Activated naive CD4-positive, alpha-beta T cell treated with anti-CD3 and anti-CD28 coated beads, Interleukin-2, amount 50 U/mL, for 16 hours (primary cell): Measurements from ENCODE around the gene B3GNT9.

Experiments
- DNase-seq: peaks from one replicate; pipeline ENCODE4 v3.0.0-alpha.2; 2020

The B3GNT9 gene, protein sequence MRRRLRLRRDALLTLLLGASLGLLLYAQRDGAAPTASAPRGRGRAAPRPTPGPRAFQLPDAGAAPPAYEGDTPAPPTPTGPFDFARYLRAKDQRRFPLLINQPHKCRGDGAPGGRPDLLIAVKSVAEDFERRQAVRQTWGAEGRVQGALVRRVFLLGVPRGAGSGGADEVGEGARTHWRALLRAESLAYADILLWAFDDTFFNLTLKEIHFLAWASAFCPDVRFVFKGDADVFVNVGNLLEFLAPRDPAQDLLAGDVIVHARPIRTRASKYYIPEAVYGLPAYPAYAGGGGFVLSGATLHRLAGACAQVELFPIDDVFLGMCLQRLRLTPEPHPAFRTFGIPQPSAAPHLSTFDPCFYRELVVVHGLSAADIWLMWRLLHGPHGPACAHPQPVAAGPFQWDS

DNA sequence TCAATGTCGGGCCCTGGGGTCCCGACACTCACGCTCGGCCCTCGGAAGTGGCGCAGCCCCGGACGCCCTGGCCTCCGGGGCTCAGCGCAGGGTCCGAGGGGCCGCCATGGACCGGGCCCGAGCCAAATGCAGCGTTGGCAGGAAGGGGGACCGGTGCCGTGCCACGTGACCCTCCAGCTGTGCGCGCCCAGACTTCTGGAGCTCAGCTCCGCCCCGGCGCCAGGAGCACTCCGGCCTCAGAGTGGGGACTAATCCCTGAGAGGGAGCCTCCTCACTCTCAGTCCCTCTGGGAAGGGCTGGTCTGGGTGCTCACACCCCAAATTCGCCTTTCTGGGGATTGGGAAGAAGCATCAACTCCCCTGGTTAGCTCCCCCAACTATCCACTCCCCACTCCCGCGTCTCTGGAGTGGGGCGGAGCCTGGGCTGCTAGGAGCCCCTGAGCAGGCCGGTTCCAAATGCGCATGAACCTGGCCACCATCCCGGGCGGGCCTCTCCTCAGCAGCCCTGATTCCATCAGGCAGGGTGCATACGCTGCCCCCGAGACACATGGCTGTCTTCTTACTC lies at the start of gene B3GNT9:
B3GNT9 (minus strand) TSS at position 166 of the 564 bp plus-strand sequence. CDS start 513 bp downstream, outside the sequence.
- no peak for DNase-seq

DNA sequence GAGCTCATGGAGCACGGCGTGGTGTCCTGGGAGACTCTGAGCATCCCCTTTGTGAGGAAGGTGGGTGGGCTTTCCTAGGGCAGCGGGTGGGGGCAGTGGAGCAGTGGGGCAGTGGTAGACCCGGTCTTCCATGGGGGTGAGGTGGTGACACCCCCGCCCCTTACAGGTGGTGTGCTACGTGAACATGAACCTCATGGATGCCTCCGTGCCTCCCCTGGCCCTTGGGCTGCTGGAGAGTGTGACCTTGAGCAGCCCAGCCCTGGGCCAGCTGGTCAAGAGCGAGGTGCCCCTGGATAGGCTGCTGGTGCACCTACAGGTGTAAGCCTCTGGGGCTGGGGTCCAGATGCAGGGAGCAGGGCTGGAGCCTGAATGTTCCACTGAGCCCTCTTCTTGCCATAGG lies 49.7 kb upstream of the B3GNT9 start:
- DNase-seq, result no peak

DNA sequence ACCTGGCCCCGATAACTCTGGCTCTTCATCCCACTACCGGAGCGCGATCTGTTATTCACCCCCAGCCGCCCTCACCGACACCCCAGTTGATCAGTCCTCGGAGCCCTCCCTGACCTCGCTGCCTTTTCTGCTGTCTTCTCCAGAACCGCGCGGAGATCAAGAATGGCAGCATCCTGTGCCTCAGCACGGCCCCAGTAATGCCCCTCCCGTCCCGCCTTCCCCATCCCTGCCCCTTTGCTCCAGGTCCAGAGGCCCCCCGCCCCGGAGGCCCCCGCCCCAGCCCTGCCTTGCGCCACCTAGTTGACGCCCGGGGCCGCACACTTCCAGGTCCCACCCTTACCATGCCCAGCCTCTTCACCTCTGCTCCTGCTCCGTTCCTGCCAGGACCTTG lies 49.0 kb upstream of the B3GNT9 start:
- DNase-seq, result no peak

DNA sequence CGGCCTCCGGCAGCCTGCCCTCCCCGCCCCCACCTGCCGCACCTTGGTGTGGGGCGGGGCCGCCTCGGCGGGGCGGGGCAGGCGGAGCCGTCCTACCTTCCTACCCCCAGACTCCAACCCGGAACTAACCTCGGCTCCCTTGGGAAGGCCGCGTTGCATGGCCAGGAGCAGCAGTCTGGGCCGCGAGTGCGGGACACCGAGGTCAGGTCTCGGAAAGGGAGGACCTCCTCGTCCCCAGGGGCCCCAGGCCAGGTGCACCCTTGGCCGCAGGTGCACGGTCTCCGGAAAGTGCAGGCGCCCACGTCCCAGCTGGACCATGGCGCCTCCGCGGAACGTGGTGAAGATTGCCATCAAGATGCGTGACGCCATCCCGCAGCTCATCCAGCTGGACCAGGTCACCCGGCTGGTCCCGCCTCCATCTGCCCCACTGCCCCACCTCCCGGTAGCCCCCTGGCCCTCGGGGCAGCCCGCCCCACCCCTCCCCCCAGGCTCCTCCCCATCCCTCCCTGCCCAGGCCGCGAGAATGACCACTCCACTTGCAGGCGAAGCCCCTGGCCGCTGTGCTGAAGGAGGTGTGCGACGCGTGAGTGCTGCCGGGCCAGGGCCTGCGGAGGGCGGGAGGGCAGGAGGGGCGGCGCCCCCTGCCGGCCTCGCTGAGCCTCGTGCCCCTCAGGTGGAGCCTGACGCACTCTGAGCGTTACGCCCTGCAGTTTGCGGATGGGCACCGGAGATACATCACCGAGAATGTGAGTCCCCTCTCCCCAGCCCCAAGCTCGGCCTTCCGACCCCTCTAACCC lies 48.4 kb upstream of the B3GNT9 start, which contains the start of gene ELMO3:
ELMO3 (plus strand) TSS at position 121 of the 797 bp plus-strand sequence; CDS start at position 317, 196 bp downstream.
- DNase-seq, result no peak

DNA sequence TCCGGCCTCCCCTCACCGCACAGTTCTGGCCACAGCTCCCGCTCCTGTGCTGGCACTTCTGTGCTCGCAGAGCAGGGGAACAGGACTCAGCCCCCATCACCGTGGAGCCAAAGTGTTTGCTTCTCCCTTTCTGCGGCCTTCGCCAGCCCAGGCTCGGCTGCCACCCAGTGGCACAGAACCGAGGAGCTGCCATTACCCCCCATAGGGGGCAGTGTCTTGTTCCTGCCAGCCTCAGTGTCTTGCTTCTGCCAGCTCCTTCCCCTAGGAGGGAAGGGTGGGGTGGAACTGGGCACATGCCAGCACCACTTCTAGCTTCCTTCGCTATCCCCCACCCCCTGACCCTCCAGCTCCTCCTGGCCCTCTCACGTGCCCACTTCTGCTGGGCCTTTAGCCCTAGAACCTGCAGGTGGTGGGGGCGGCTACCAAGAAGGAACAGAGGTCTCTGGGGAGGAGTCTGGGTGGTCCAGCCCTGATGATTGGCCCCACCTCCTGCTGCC lies 47.5 kb upstream of the B3GNT9 start:
- DNase-seq, result no peak

DNA sequence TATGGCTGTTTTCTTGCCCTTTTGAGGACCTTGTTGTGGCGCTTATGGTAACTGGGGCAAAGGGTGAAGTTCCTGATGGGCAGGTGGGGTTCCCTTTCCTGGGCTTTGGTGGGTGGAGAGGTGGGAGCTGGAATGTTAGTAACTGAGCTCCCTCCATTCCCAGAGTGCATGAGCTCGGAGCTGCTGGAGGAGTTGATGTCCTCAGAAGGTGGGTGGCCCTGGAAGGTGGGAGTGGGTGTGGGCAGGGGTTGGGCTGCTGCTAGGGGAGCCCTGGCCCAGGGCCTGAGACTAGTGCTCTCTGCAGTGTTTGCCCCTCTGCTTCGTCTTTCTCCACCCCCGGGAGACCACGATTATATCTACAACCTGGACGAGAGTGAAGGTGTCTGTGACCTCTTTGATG lies 46.9 kb upstream of the B3GNT9 start:
- no peak for DNase-seq

DNA sequence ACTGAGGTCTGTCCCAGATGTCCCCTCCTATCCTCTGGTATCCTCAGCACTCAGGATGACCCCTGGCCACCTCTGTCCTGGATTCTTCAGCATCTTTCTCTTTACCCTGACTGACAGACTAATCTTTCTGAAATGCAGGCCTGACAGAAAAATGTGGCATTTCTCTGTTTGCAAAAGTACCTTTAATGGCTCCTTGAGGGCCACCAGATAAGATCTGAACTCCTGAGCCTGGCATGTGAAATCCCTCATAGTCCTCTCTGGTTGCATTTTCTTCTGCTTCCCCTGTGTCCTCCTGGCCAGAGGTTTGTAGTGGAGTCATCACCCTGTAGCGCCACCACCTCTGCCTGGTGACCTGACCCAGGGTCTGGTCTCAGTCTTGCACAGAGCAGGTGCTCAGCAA lies 46.1 kb upstream of the B3GNT9 start:
- no peak for DNase-seq

DNA sequence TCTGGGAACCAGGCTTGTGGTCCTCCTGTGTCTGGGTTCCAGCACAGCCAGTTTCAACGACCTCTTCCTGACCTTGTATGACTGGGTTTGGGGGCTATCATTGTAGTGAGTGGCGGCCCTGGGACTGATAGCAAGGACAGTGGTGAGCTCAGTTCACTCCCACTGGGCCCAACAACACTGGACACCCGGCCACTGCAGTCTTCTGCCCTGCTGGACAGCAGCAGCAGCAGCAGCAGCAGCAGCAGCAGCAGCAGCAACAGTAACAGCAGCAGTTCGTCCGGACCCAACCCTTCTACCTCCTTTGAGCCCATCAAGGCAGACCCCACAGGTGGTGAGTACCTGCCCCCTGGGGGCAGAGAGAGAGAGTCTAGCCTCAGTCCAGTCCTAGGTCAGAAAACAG lies 44.9 kb upstream of the B3GNT9 start:
- DNase-seq, result no peak

DNA sequence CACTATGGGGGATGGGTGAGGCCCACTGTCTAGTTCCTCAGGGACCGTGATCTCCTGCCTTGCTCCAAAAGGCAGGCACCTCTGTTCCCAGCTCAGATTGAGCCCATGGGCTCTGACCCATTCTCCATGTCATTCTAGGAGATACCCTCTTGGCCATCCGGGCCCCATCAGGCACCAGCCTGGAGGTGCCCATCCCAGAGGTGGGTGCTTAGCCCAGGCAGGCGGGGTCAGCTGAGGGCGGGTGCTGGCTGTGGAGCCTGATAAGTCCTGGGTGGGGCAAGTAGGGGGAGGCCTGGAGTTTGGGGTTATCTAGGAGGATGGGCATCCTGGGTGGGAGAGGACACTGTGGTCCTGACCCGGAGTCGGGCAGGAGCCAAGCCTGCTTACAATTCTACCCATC lies 43.5 kb upstream of the B3GNT9 start:
- no peak for DNase-seq

DNA sequence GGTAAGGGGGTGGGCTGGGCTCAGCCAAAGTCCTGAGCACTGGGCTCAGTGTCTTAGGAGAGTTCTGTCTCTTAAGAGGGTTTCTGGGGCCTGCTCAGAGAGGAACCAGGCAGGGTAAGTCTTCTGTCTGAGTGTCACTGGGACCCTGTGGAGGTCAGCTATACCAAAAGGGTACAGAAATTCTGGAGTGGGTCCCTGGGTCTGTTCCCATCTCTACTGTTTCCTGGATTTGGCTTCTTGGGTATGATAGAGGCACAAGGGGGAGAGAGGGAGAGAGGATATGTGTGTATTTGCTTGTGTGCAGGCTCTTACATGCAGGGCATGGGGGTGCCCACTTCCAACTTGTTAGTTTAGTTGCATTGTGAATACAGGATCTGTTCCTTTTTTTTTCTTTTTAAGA lies 42.7 kb upstream of the B3GNT9 start:
- no peak for DNase-seq

DNA sequence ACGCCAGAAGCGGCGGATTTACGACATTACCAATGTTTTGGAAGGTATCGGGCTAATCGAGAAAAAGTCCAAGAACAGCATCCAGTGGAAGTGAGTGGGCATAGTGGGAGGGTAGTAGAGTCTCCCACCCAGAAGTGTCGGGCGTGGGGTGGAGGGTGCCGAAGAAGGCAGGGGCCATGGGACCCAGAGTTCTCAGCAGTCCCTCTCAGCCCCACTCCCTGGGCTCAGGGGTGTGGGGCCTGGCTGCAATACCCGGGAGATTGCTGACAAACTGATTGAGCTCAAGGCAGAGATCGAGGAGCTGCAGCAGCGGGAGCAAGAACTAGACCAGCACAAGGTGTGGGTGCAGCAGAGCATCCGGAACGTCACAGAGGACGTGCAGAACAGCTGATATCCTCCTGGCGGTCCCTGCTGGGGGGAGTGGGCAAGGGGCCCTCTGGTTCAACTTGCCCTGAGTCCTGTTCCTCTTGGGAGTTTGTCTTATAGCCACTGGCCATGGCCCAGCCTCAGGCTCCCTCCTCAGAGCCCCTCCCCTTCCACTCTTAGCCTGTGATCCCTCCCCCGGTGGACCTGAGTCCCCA lies 42.1 kb upstream of the B3GNT9 start:
- no peak for DNase-seq

DNA sequence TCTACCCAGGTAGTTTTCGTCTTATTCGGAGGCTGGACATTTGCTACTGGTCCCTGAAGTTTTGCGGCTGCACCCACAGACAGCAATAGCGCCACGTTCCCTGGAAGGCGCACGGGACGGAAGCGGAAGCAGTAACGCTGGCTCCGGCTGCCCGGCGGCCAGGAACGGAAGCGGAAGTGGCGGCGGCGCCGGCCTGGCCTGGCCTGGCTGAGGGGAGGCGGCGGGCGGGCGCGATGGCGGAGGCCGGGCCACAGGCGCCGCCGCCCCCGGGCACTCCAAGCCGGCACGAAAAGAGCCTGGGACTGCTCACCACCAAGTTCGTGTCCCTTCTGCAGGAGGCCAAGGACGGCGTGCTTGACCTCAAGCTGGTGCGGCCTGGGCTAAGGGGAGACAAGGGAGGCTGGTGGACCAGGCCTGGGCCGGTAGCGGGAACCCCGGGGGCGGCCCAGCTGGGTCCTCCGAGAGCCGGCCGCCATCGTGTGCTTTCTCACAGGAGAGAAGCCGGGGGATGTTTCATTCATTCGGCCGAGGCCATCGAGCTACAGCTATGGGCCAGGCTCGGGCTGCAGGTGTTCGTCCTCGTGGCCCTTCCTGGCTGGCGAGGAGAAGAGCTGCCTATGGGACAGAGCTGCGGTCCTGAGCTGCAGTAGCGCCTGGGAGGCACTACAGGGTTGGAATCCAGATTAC lies 41.3 kb upstream of the B3GNT9 start, which contains the start of gene E2F4:
E2F4 (plus strand) TSS at position 161 of the 687 bp plus-strand sequence; CDS start at position 234, 73 bp downstream.
- peak; percentile 86 for DNase-seq

DNA sequence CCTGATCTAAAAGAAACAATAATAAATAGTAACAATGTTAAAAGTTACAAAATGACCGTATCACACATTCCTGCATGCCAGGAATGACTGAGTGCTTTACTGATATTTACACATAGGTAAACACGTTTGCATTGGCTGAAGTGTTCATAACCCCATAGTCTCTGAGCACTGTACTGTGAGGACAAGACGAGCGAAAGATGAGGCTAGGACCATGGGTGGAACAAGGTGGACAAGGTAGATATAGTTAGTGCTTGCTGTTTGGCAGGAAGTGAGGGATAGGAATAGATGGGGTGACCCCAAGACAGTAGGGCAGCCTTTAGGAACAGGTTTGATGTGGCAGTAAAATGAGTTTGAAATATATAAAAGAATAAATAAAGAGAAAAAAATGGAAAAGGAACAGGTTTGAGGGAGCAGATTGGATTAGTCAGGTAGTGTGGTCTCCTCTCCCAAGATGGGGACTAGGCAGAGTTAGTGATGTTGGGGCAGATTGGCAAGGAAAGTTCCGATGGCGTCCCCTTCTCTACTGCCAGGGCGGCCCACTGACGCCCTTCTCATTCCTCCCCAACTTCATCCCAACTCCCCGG lies 40.7 kb upstream of the B3GNT9 start:
- no peak for DNase-seq

DNA sequence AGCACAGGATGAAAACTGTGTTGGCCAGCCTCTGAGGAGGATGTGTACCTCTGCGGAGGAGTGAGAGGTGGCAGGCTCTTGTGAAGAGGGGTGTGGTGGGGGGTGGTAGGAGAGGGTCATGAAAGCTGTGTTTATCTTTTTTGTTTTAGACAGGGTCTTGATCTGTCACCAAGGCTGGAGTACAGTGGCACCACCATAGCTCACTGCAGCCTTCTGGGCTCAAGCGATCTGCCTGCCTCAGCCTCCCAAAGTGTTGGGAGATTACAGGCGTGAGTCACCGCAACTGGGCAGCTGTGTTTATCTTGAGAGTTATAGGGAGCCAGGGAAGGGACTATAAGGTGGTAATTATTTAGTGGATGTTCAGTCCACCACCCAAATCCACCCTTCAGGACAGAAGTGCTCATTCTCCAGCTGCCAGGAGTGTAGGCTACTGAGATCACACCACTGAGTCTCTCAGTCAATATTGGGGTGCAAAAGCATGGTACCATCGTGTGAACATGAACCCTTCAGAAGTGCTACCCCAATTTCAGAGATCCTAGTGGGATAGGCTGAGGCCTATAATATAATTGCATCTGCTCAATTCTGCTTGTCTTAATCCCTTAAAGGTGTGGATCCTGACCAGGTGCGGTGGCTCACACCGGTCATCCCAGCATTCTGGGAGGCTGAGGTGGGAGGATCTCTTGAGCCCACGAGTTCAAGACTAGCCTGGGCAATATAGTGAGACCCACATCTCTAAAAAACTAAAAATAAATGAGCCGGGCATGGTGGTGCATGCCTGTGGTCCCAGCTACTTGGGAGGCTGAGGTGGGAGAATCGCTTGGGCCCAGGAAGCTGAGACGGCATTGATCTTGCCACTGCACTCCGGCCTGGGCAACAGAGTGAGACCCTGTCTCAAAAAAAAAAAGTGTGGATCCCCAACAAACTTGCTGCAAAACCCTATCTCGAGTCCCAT lies 39.9 kb upstream of the B3GNT9 start:
- no peak for DNase-seq

DNA sequence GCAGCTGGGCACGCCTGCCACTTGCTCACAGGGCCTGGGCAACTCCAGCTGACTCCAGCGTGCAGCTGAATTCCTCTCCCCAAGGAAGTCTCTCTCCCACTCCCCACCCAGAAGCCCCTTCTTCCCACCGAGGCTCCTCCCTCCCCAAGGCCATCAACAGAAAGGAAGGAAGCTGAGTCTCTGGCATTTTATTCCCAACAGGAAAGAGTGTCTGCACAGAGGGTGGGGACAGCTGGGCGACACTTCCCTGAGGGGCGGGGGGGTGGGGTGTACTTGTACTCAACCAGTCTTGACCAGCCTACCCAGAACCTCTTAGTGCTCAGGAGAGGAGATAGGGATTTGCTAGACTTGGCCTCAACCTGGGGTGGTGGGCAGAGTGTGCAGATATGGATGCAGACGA lies 39.2 kb upstream of the B3GNT9 start, which contains the start of gene EXOC3L1:
EXOC3L1 (minus strand) TSS at position 96 of the 400 bp plus-strand sequence. CDS start 460 bp downstream, outside the sequence.
- DNase-seq, result no peak

DNA sequence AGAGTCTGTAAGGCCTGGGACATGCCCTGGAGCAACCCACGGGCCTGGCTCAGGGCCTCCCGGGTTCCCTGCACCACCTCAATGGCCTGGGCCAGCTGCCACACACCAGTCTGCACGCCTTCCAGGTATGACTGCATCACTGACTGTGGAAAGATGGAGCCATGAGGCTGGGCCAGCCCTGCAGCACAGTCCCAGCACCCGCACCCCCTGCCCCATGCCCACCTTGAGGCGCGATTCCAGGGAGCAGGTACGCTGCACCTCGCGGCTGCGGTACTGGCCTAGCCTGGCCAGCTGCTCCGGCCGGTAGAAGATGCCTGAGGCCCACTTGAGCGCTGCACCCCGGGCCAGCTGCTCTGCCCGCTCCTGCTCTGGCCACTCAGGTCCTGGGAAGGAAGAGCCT lies 38.0 kb upstream of the B3GNT9 start:
- DNase-seq, result no peak

DNA sequence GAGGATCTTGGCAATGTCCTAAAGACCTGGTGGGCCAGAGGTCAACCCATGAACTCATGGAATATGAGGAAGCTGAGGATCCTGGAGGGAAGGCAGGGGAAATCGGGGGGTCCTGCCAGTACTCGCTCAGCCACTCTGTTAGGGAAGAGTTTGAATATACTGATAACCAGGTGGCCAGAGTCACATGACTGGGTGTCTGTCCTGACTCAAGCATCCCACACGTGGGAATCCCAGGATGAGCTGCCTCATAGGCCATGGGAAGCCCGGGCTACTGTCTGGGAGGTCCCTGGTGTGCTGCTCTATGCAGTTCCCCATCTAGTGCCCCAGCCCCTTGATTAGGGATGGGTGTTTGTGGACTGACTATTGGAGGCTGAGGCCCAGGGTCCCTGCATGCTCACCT lies 37.5 kb upstream of the B3GNT9 start:
- DNase-seq, result no peak

DNA sequence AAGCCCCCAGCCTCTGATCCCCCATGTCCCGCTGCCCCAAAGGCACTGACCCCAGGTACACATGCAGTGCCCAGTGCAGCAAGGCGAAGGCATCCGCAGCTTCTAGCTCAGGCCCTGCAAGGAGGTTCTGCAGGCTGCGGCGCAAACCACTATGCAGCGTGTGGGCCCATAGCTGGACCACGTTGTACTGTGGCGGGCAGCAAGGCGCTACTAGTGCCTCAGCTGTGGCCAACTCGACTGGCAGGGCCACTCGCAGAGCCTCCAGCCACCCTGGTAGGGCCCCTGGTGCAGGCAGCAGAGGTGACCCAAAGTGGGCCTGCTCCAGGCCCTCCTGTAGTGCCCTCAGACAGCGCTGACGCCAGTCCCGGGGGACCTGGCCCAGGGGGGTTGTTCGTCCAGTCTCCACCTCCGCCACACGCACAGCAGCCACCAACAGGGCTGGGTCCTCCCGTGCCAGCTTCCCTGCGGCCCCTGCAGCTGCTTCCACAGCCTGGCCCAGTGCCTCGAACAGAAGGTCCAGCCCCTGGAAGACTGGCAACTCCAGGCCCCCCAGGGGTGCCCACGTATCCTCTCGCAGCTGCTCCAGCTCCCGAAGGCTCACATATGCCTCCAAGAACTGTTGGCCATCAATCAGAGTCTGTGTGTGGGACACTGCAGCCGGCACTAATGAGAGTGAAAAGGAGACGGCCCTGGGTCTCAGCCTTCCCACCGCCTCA lies 36.5 kb upstream of the B3GNT9 start:
- DNase-seq, result no peak

DNA sequence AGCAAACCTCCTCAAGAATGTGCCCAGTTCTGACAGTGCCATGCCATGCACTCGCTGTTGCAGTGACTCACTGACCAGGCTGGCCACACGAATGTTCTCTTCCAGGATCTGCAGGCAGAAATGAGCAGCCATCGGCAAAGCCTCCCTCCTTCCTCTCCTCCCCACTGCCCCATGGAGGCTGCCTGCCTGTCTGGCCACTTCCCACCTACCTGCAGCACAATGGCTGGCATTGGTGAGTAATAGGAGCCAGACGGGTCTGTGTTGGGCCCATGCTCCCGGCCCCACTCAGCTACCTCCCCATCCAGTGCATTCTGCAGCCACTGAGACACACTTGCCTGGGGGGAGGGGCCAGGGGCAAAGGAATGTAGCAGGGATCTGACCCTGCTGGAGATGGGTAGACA lies 35.8 kb upstream of the B3GNT9 start:
- DNase-seq, result no peak

DNA sequence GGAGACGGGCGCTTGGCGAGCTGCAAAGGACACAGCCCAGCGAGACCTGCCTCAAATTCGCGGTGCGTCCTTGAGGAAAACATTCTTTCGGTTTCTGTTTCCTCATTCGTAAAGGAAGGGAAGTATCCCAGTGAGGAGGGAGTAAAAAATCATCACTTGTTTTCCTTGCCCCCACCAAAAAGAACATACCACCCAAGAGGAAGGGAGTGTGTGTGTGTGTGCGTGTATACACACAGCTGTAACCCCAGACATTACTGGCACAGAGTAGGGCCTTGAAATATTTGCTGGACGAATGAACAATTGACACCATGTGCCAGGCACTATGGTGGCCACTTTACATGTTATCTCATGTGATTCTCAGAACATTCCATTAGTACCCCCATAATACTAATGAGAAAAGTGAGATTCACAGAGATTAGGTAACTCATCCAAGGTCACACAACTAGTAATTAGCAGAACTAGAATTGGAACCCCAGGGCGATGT lies 34.9 kb upstream of the B3GNT9 start:
- no peak for DNase-seq
